ENCODE data around the gene NUDT3.

GRCh38 chr6:34332251-34333198 is 59.9 kb downstream of the NUDT3 start:
- TF ChIP-seq ZNF384 (IDR thresholded peaks at IDR 0.05; ENCODE audit: low read depth, low read length), result no peak
- no peak for TF ChIP-seq FOXM1 (IDR thresholded peaks at IDR 0.05; ENCODE audit: low read depth)
- TF ChIP-seq FOXM1 (CRISPR knock-in tag; IDR thresholded peaks at IDR 0.05; ENCODE audit: low read depth), result no peak
- TF ChIP-seq, protein P1, sequence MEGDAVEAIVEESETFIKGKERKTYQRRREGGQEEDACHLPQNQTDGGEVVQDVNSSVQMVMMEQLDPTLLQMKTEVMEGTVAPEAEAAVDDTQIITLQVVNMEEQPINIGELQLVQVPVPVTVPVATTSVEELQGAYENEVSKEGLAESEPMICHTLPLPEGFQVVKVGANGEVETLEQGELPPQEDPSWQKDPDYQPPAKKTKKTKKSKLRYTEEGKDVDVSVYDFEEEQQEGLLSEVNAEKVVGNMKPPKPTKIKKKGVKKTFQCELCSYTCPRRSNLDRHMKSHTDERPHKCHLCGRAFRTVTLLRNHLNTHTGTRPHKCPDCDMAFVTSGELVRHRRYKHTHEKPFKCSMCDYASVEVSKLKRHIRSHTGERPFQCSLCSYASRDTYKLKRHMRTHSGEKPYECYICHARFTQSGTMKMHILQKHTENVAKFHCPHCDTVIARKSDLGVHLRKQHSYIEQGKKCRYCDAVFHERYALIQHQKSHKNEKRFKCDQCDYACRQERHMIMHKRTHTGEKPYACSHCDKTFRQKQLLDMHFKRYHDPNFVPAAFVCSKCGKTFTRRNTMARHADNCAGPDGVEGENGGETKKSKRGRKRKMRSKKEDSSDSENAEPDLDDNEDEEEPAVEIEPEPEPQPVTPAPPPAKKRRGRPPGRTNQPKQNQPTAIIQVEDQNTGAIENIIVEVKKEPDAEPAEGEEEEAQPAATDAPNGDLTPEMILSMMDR (IDR thresholded peaks at IDR 0.05 in 2 of 3, conservative IDR thresholded peaks at IDR 0.05 in 1 of 3; ENCODE audit: insufficient read depth in 2 of 3, low read depth in 1 of 3, low read length in 3 of 3), result no peak
- no peak for TF ChIP-seq GABPA (tag; conservative IDR thresholded peaks at IDR 0.05; ENCODE audit: low read depth)
- TF ChIP-seq, protein P2, sequence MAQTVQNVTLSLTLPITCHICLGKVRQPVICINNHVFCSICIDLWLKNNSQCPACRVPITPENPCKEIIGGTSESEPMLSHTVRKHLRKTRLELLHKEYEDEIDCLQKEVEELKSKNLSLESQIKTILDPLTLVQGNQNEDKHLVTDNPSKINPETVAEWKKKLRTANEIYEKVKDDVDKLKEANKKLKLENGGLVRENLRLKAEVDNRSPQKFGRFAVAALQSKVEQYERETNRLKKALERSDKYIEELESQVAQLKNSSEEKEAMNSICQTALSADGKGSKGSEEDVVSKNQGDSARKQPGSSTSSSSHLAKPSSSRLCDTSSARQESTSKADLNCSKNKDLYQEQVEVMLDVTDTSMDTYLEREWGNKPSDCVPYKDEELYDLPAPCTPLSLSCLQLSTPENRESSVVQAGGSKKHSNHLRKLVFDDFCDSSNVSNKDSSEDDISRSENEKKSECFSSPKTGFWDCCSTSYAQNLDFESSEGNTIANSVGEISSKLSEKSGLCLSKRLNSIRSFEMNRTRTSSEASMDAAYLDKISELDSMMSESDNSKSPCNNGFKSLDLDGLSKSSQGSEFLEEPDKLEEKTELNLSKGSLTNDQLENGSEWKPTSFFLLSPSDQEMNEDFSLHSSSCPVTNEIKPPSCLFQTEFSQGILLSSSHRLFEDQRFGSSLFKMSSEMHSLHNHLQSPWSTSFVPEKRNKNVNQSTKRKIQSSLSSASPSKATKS (CRISPR knock-in tag; IDR thresholded peaks at IDR 0.05), result no peak
- TF ChIP-seq BHLHE40 (IDR thresholded peaks at IDR 0.05; ENCODE audit: low read length), result no peak
- no peak for TF ChIP-seq FIP1L1 (IDR thresholded peaks at IDR 0.05; ENCODE audit: low read depth, low read length, poor library complexity, severe bottlenecking)
- no peak for TF ChIP-seq NCOR1 (IDR thresholded peaks at IDR 0.05)
- no peak for TF ChIP-seq POLR2A (conservative IDR thresholded peaks at IDR 0.05)
- TF ChIP-seq NR1H2 (CRISPR knock-in tag; IDR thresholded peaks at IDR 0.05), result no peak
- no peak for TF ChIP-seq TCF7L2 (IDR thresholded peaks at IDR 0.05; ENCODE audit: low read depth, low read length)
- no peak for TF ChIP-seq EZH2 (IDR thresholded peaks at IDR 0.05; ENCODE audit: borderline replicate concordance, low read depth, low read length)
